GM12878 (cell line): Measurements from ENCODE around the gene SEMA4A. TPM values are rescaled to one million over a fixed set of nuclear protein-coding genes. Genes with fewer than 3 reads are reported as not detected.

Experiments
- CEBPB ChIP-seq, 2 experiments: fragments of 150-350 bp in 1 of 2; IDR thresholded peaks; 2 replicates each; pipeline ENCODE4 v1.6.1; 2012 to 2014; ENCODE audit warnings: low read depth in 2 of 2, low read length in 2 of 2, borderline replicate concordance in 1 of 2, inconsistent platforms in 1 of 2
- CHD2 ChIP-seq: IDR thresholded peaks from 2 replicates; pipeline ENCODE4 v1.6.1; 2011; ENCODE audit warnings: low read depth, low read length, improper control_type of control experiment, borderline replicate concordance
- GATAD2B ChIP-seq: fragments of 450-650 bp; conservative IDR thresholded peaks from 2 replicates; pipeline ENCODE4 v1.6.1; 2017; ENCODE audit warnings: low read depth, mild to moderate bottlenecking, moderate library complexity
- JUND ChIP-seq: IDR thresholded peaks from 2 replicates; pipeline ENCODE4 v1.6.1; 2012; ENCODE audit warnings: low read depth, mild to moderate bottlenecking, low read length, improper control_type of control experiment, moderate library complexity
- KLF5 ChIP-seq: fragments of 450-650 bp; IDR thresholded peaks from 2 replicates; pipeline ENCODE4 v1.6.1; 2014; ENCODE audit warnings: mild to moderate bottlenecking; ENCODE audit not compliant: partially characterized antibody
- LARP7 ChIP-seq: fragments of 450-650 bp; IDR thresholded peaks from 2 replicates; pipeline ENCODE4 v1.6.1; 2017; ENCODE audit warnings: mild to moderate bottlenecking
- MEF2A ChIP-seq: IDR thresholded peaks from 2 replicates; pipeline ENCODE4 v1.6.1; 2011; ENCODE audit warnings: low read depth, mild to moderate bottlenecking, low read length, moderate library complexity; ENCODE audit not compliant: insufficient read depth
- NFYB ChIP-seq: IDR thresholded peaks from 2 replicates; pipeline ENCODE4 v1.6.1; 2011; ENCODE audit warnings: low read depth, mild to moderate bottlenecking, low read length, improper control_type of control experiment, moderate library complexity; ENCODE audit not compliant: insufficient read depth
- RB1 ChIP-seq: fragments of 450-650 bp; formaldehyde crosslinking; IDR thresholded peaks from 2 replicates; pipeline ENCODE4 v1.6.1; 2017; ENCODE audit warnings: mild to moderate bottlenecking, borderline replicate concordance
- RCOR1 ChIP-seq: conservative IDR thresholded peaks from 2 replicates; pipeline ENCODE4 v1.6.1; 2012; ENCODE audit warnings: low read depth, low read length, improper control_type of control experiment
- SUPT20H ChIP-seq: IDR thresholded peaks from 2 replicates; pipeline ENCODE4 v1.6.1; 2011; ENCODE audit warnings: low read depth, mild to moderate bottlenecking, low read length, moderate library complexity, borderline replicate concordance; ENCODE audit not compliant: control insufficient read depth
- TAF1 ChIP-seq: IDR thresholded peaks from 2 replicates; pipeline ENCODE4 v1.6.1; 2011; ENCODE audit warnings: mild to moderate bottlenecking, low read depth, low read length, borderline replicate concordance
- TARDBP ChIP-seq: IDR thresholded peaks from 2 replicates; pipeline ENCODE4 v1.6.1; 2016; ENCODE audit warnings: borderline replicate concordance
- ZNF24 ChIP-seq: fragments of 450-650 bp; IDR thresholded peaks from 2 replicates; pipeline ENCODE4 v1.6.1; 2017; ENCODE audit warnings: antibody characterized with exemption, mild to moderate bottlenecking
- ZNF274 ChIP-seq: IDR thresholded peaks from one replicate; pipeline ENCODE4 v1.8.0; 2011; ENCODE audit not compliant: insufficient read length, insufficient read depth
- ZZZ3 ChIP-seq: IDR thresholded peaks from 2 replicates; pipeline ENCODE4 v1.6.1; 2011; ENCODE audit warnings: low read depth; ENCODE audit not compliant: control insufficient read depth, insufficient read length
- polyA plus RNA-seq, 11 experiments: library from polyadenylated mRNA; depleted of rRNA in 4 of 11; unstranded in 6 of 11; stranded (reverse) in 5 of 11; fragments of >200 nt; fragmentation: Nextera tagmentation in 4 of 11; fragmentation: Illumina TruSeq in 1 of 11; extraction: Ambion mirVana in 4 of 11; extraction: Trizol in 1 of 11; gene quantifications; 1 replicate in 1 of 11; 2 replicates in 10 of 11; pipeline versions ENCODE4 v1.2.1 to v1.2.3, GENCODE V29; 2011 to 2016; ENCODE audit warnings: inconsistent platforms in 2 of 11, missing spikeins in 2 of 11, low read depth in 1 of 11
- total RNA-seq, 4 experiments: library from RNA; depleted of rRNA in 3 of 4; stranded (reverse); fragments of >200 nt in 3 of 4; fragmentation: Illumina TruSeq in 1 of 4; extraction: Trizol in 1 of 4; gene quantifications; 2 replicates each; pipeline versions ENCODE4 v1.2.1 to v1.2.3, GENCODE V29; 2013 to 2021
- TF ChIP-seq, protein P1 (sequence below): fragments of 450-650 bp; formaldehyde crosslinking; IDR thresholded peaks from 2 replicates; pipeline ENCODE4 v1.4.0; 2020; ENCODE audit warnings: mild to moderate bottlenecking, moderate library complexity
- TF ChIP-seq, protein P2 (sequence below): fragments of 450-650 bp; IDR thresholded peaks from 2 replicates; pipeline ENCODE4 v1.6.1; 2017; ENCODE audit warnings: mild to moderate bottlenecking, low read depth, inconsistent platforms; ENCODE audit not compliant: poor library complexity, severe bottlenecking
- TF ChIP-seq, protein P3 (sequence below): IDR thresholded peaks from 2 replicates; pipeline ENCODE4 v1.6.1; 2011; ENCODE audit warnings: mild to moderate bottlenecking, low read depth, low read length, moderate library complexity; ENCODE audit not compliant: insufficient replicate concordance
- TF ChIP-seq, protein P4 (sequence below): IDR thresholded peaks from 2 replicates; pipeline ENCODE4 v1.6.1; 2012; ENCODE audit warnings: low read depth, low read length, improper control_type of control experiment

SEMA4A gene
- total and polyA plus RNA-seq, 10 of the 15 experiments (the other 5 are each of a cell fraction or from before 2014, with no cell fraction given), result 2.6 to 64.2 (median 32.8) TPM

DNA sequence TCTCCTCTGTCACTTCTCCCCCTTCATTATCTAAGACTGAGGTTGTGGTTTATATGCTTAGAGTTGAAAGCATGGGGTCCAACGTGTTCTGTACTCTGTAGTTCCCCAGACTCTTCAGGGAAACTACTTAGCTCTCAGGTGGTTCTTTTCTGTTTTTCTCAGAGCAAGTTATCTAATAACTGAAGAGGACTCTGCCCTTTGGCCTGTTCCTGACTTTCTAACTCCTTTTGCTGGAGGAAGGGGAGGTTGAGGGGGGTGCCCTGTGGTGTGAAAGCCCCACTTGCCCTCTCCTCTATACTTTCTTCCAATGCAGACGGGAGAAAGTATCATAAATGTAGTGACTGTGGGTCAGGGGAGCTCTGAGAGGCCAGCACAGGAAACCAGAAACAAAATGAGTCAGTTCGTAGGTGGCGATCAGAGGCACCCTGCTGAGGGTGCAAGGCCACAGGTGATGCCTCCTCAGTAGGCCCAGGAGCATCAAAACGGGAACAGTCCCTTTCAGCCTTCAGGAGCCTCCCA, 45.5 kb downstream of the SEMA4A start (continued):
- TF ChIP-seq, protein P1, sequence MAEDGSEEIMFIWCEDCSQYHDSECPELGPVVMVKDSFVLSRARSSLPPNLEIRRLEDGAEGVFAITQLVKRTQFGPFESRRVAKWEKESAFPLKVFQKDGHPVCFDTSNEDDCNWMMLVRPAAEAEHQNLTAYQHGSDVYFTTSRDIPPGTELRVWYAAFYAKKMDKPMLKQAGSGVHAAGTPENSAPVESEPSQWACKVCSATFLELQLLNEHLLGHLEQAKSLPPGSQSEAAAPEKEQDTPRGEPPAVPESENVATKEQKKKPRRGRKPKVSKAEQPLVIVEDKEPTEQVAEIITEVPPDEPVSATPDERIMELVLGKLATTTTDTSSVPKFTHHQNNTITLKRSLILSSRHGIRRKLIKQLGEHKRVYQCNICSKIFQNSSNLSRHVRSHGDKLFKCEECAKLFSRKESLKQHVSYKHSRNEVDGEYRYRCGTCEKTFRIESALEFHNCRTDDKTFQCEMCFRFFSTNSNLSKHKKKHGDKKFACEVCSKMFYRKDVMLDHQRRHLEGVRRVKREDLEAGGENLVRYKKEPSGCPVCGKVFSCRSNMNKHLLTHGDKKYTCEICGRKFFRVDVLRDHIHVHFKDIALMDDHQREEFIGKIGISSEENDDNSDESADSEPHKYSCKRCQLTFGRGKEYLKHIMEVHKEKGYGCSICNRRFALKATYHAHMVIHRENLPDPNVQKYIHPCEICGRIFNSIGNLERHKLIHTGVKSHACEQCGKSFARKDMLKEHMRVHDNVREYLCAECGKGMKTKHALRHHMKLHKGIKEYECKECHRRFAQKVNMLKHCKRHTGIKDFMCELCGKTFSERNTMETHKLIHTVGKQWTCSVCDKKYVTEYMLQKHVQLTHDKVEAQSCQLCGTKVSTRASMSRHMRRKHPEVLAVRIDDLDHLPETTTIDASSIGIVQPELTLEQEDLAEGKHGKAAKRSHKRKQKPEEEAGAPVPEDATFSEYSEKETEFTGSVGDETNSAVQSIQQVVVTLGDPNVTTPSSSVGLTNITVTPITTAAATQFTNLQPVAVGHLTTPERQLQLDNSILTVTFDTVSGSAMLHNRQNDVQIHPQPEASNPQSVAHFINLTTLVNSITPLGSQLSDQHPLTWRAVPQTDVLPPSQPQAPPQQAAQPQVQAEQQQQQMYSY (CRISPR knock-in tag), result no peak
- TF ChIP-seq MEF2A (no peak), NFYB (no peak), ZNF274 (no peak), TAF1 (no peak), GATAD2B (peak; percentile 57; the same call in 1 of the 2 replicates), ZNF24 (no peak), CHD2 (no peak), TARDBP (no peak), ZZZ3 (no peak), RCOR1 (no peak), CEBPB (IDR thresholded peaks at IDR 0.05; ENCODE audit: borderline replicate concordance in 1 of 2, low read depth in 2 of 2, low read length in 2 of 2) (no peak), LARP7 (no peak), SUPT20H (no peak), KLF5 (no peak), RB1 (no peak), JUND (no peak)
- TF ChIP-seq, protein P2, sequence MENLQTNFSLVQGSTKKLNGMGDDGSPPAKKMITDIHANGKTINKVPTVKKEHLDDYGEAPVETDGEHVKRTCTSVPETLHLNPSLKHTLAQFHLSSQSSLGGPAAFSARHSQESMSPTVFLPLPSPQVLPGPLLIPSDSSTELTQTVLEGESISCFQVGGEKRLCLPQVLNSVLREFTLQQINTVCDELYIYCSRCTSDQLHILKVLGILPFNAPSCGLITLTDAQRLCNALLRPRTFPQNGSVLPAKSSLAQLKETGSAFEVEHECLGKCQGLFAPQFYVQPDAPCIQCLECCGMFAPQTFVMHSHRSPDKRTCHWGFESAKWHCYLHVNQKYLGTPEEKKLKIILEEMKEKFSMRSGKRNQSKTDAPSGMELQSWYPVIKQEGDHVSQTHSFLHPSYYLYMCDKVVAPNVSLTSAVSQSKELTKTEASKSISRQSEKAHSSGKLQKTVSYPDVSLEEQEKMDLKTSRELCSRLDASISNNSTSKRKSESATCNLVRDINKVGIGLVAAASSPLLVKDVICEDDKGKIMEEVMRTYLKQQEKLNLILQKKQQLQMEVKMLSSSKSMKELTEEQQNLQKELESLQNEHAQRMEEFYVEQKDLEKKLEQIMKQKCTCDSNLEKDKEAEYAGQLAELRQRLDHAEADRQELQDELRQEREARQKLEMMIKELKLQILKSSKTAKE, result peak; percentile 44
- TF ChIP-seq, protein P3, sequence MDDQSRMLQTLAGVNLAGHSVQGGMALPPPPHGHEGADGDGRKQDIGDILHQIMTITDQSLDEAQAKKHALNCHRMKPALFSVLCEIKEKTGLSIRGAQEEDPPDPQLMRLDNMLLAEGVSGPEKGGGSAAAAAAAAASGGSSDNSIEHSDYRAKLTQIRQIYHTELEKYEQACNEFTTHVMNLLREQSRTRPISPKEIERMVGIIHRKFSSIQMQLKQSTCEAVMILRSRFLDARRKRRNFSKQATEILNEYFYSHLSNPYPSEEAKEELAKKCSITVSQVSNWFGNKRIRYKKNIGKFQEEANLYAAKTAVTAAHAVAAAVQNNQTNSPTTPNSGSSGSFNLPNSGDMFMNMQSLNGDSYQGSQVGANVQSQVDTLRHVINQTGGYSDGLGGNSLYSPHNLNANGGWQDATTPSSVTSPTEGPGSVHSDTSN, result no peak
- TF ChIP-seq, protein P4, sequence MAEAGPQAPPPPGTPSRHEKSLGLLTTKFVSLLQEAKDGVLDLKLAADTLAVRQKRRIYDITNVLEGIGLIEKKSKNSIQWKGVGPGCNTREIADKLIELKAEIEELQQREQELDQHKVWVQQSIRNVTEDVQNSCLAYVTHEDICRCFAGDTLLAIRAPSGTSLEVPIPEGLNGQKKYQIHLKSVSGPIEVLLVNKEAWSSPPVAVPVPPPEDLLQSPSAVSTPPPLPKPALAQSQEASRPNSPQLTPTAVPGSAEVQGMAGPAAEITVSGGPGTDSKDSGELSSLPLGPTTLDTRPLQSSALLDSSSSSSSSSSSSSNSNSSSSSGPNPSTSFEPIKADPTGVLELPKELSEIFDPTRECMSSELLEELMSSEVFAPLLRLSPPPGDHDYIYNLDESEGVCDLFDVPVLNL, result no peak
